Measurements from ENCODE around the gene ZSCAN31.

The ZSCAN31 gene

GRCh38 chr6:28351087-28351486 is 15.1 kb upstream of the ZSCAN31 start:
- H3K4me3 ChIP-seq (ENCODE audit: low read depth in 1 of 2, low read length in 1 of 2) = no peak overlapping the region

GRCh38 chr6:28349892-28350737 is 14.2 kb upstream of the ZSCAN31 start, which contains the start of gene ZKSCAN3:
Gene ZKSCAN3, plus strand, starts transcription at chr6:28349947. Its CDS starts 9,640 bp downstream, at chr6:28359587.
- no peak for TF ChIP-seq CTCF (IDR thresholded peaks at IDR 0.05)
- H3K4me3 ChIP-seq (ENCODE audit: low read depth in 1 of 2, low read length in 1 of 2) = peak within 1 kb of the TSS; percentile 62 to 75
- H3K36me3 ChIP-seq = no peaks in the 10 kb centered on the region

More at GRCh38 chr6:28351087-28351486, 15.1 kb upstream of the ZSCAN31 start:
- H3K9me3 ChIP-seq = no peaks in the 10 kb centered on the region
- H3K27me3 ChIP-seq = peaks cover 19% of the 10 kb centered on the region
- no peak for TF ChIP-seq CTCF (IDR thresholded peaks at IDR 0.05)
- peaks cover 20 to 22% of the 10 kb centered on the region in 2 experiments for H3K4me1 ChIP-seq (ENCODE audit: control insufficient read depth in 1 of 2, insufficient read depth in 1 of 2, low read depth in 1 of 2, low read length in 1 of 2)
- no peaks in the 10 kb centered on the region for H3K36me3 ChIP-seq
- no peak overlapping the region for H3K27ac ChIP-seq

GRCh38 chr6:28349344-28349891 is 13.5 kb upstream of the ZSCAN31 start:
- peaks cover 13 to 14% of the 10 kb centered on the region in 2 experiments for H3K4me1 ChIP-seq (ENCODE audit: control insufficient read depth in 1 of 2, insufficient read depth in 1 of 2, low read depth in 1 of 2, low read length in 1 of 2)
- H3K36me3 ChIP-seq = no peaks in the 10 kb centered on the region
- peak overlapping the region; percentile 47 for H3K27ac ChIP-seq

More at GRCh38 chr6:28349892-28350737, 14.2 kb upstream of the ZSCAN31 start, which contains the start of gene ZKSCAN3:
- H3K4me1 ChIP-seq (ENCODE audit: control insufficient read depth in 1 of 2, insufficient read depth in 1 of 2, low read depth in 1 of 2, low read length in 1 of 2) = peaks cover 14 to 15% of the 10 kb centered on the region in 2 experiments
- H3K27ac ChIP-seq = peak within 1 kb of the TSS; percentile 47
- H3K27me3 ChIP-seq = peaks cover 28% of the 10 kb centered on the region
- H3K9me3 ChIP-seq = no peaks in the 10 kb centered on the region

GRCh38 chr6:28347119-28347518 is 11.2 kb upstream of the ZSCAN31 start:
- no peak overlapping the region for H3K27ac ChIP-seq
- H3K9me3 ChIP-seq = no peaks in the 10 kb centered on the region
- peaks cover 13 to 14% of the 10 kb centered on the region in 2 experiments for H3K4me1 ChIP-seq (ENCODE audit: control insufficient read depth in 1 of 2, insufficient read depth in 1 of 2, low read depth in 1 of 2, low read length in 1 of 2)
- TF ChIP-seq CTCF (IDR thresholded peaks at IDR 0.05) = no peak
- H3K4me3 ChIP-seq (ENCODE audit: low read depth in 1 of 2, low read length in 1 of 2) = no peak overlapping the region
- H3K36me3 ChIP-seq = no peaks in the 10 kb centered on the region
- peaks cover 28% of the 10 kb centered on the region for H3K27me3 ChIP-seq

More at GRCh38 chr6:28349344-28349891, 13.5 kb upstream of the ZSCAN31 start:
- Histone ChIP-seq H3K9me3 (no peaks in the 10 kb centered on the region), H3K4me3 (ENCODE audit: low read depth in 1 of 2, low read length in 1 of 2) (peak overlapping the region; percentile 62 to 75), H3K27me3 (peaks cover 28% of the 10 kb centered on the region)
- TF ChIP-seq CTCF (IDR thresholded peaks at IDR 0.05) = no peak

GRCh38 chr6:28345201-28345600 is 9.3 kb upstream of the ZSCAN31 start:
- H3K9me3 ChIP-seq = peaks cover 3% of the 10 kb centered on the region
- peaks cover 7% of the 10 kb centered on the region in 2 experiments for H3K4me1 ChIP-seq (ENCODE audit: control insufficient read depth in 1 of 2, insufficient read depth in 1 of 2, low read depth in 1 of 2, low read length in 1 of 2)
- no peak overlapping the region for H3K27ac ChIP-seq
- no peak overlapping the region for H3K4me3 ChIP-seq (ENCODE audit: low read depth in 1 of 2, low read length in 1 of 2)
- no peak for TF ChIP-seq CTCF (IDR thresholded peaks at IDR 0.05)
- no peaks in the 10 kb centered on the region for H3K36me3 ChIP-seq
- peaks cover 28% of the 10 kb centered on the region for H3K27me3 ChIP-seq

All from neutrophil (primary cell).